Endothelial cell of umbilical vein (primary cell): Measurements from ENCODE around the gene GMNC. TPM values are rescaled to one million over a fixed set of nuclear protein-coding genes. Genes with fewer than 3 reads are reported as not detected.

Source experiments
- Bru-seq: library from RNA; stranded (reverse); fragments of 400-500 nt; gene quantifications from one replicate; lab custom pipeline; 2021; lab: Mats Ljungman, UMichigan
- BruChase-seq, 2 experiments: library from RNA; stranded (reverse); fragments of 400-500 nt; gene quantifications; one replicate each; lab custom pipeline; 2021; lab: Mats Ljungman, UMichigan
- BruUV-seq: library from RNA; stranded (reverse); fragments of 400-500 nt; replicated peaks from 2 replicates; lab custom pipeline; 2021; lab: Mats Ljungman, UMichigan
- CTCF ChIA-PET: fragments of 300-600, 350-600 bp; sonication (Branson Sonifier 250); formaldehyde crosslinking; loops from one replicate; lab custom pipeline; 2021; ENCODE audit warnings: antibody characterized with exemption, inconsistent platforms; lab: Charles Lee
- POLR2A ChIA-PET: fragments of 300-600, 350-600 bp; sonication (Branson Sonifier 250); formaldehyde crosslinking; loops from one replicate; lab custom pipeline; 2021; ENCODE audit warnings: antibody characterized with exemption, inconsistent platforms; lab: Charles Lee
- DNase-seq: peaks from one replicate; pipeline ENCODE4 v3.0.0-alpha.2; 2011; ENCODE audit warnings: low read depth, low spot score
- FAIRE-seq: peaks from 2 replicates; lab custom pipeline; 2011; peaks lifted over from hg19 to GRCh38; lab: Jason Lieb, UNC
- H2AFZ ChIP-seq: 2 replicates; pipeline ENCODE4 v1.6.0; 2012; ENCODE audit warnings: low read depth, low read length, control low read depth, inconsistent platforms
- H3K27ac ChIP-seq: 2 replicates; pipeline ENCODE4 v1.5.1; 2011; ENCODE audit warnings: low read depth, mild to moderate bottlenecking, control low read depth, low read length, moderate library complexity; ENCODE audit not compliant: insufficient read depth
- H3K27me3 ChIP-seq, 2 experiments: 2 replicates each; pipeline versions ENCODE4 v1.6.0 to v1.6.1; 2011; ENCODE audit warnings: low read length in 2 of 2, mixed read lengths in 1 of 2; ENCODE audit not compliant: control insufficient read depth in 2 of 2, insufficient read depth in 2 of 2
- H3K36me3 ChIP-seq, 2 experiments: 2 replicates in 1 of 2; 3 replicates in 1 of 2; pipeline ENCODE4 v1.5.1; 2011; ENCODE audit warnings: low read length in 2 of 2, mild to moderate bottlenecking in 1 of 2, moderate library complexity in 1 of 2; ENCODE audit not compliant: control insufficient read depth in 2 of 2, insufficient read depth in 2 of 2; ENCODE audit errors: extremely low read depth in 1 of 2
- H3K4me1 ChIP-seq: 3 replicates; pipeline ENCODE4 v1.5.1; 2011; ENCODE audit warnings: mild to moderate bottlenecking, low read length; ENCODE audit not compliant: control insufficient read depth, insufficient read depth; ENCODE audit errors: extremely low read depth
- H3K4me2 ChIP-seq: 2 replicates; pipeline ENCODE4 v1.6.1; 2011; ENCODE audit warnings: low read length, control low read depth, mixed read lengths; ENCODE audit not compliant: insufficient read depth
- H3K4me3 ChIP-seq, 3 experiments: fragments of 200-600 bp in 1 of 3; sonication (generic), shearing (Covaris generic) in 1 of 3; replicated peaks in 1 of 3; 2 replicates each; pipeline ENCODE4 v1.5.1; 2011 to 2016; ENCODE audit warnings: control low read depth in 3 of 3, low read length in 3 of 3, mild to moderate bottlenecking in 2 of 3, inconsistent platforms in 1 of 3, low read depth in 1 of 3, moderate library complexity in 1 of 3; ENCODE audit not compliant: insufficient read depth in 1 of 3
- H3K79me2 ChIP-seq: 2 replicates; pipeline ENCODE4 v1.6.0; 2012; ENCODE audit warnings: low read length, inconsistent platforms; ENCODE audit not compliant: control insufficient read depth, insufficient read depth
- H3K9ac ChIP-seq: replicated peaks from 2 replicates; pipeline ENCODE3; 2011; ENCODE audit warnings: low read length, control low read depth; ENCODE audit not compliant: insufficient read depth; ENCODE audit errors: extremely low read depth
- H3K9me1 ChIP-seq: replicated peaks from 3 replicates; pipeline ENCODE4 v1.6.0; 2011; ENCODE audit warnings: mild to moderate bottlenecking, low read length; ENCODE audit not compliant: control insufficient read depth, insufficient read depth; ENCODE audit errors: extremely low read depth
- H3K9me3 ChIP-seq: replicated peaks from 2 replicates; pipeline ENCODE4 v1.5.1; 2012; ENCODE audit warnings: low read length, inconsistent platforms; ENCODE audit not compliant: control insufficient read depth, insufficient read depth
- H4K20me1 ChIP-seq: replicated peaks from 2 replicates; pipeline ENCODE3; 2011; ENCODE audit warnings: mild to moderate bottlenecking, low read length; ENCODE audit not compliant: control insufficient read depth, insufficient read depth; ENCODE audit errors: extremely low read depth
- EZH2 ChIP-seq: IDR thresholded peaks from 2 replicates; pipeline ENCODE4 v1.6.1; 2012; ENCODE audit warnings: borderline replicate concordance, low read depth, mild to moderate bottlenecking, moderate library complexity, low read length, inconsistent platforms; ENCODE audit not compliant: severe bottlenecking
- FOS ChIP-seq: IDR thresholded peaks from 2 replicates; pipeline ENCODE4 v1.6.1; 2011; ENCODE audit warnings: mild to moderate bottlenecking, low read length, moderate library complexity, borderline replicate concordance; ENCODE audit not compliant: insufficient read depth
- GATA2 ChIP-seq: IDR thresholded peaks from 2 replicates; pipeline ENCODE4 v1.7.0; 2011; ENCODE audit warnings: low read depth, mild to moderate bottlenecking, moderate library complexity, mixed read lengths, low read length; ENCODE audit not compliant: insufficient read length, insufficient read depth
- JUN ChIP-seq: IDR thresholded peaks from 2 replicates; pipeline ENCODE4 v1.6.1; 2011; ENCODE audit warnings: borderline replicate concordance, low read depth; ENCODE audit not compliant: insufficient read length, insufficient read depth
- MYC ChIP-seq: IDR thresholded peaks from one replicate; pipeline ENCODE4 v1.6.1; 2011; ENCODE audit warnings: mild to moderate bottlenecking, low read depth, low read length
- POLR2A ChIP-seq: IDR thresholded peaks from 2 replicates; pipeline ENCODE4 v1.6.1; 2012; ENCODE audit warnings: low read depth, mild to moderate bottlenecking, control low read depth, low read length
- POLR2AphosphoS5 ChIP-seq: IDR thresholded peaks from 2 replicates; pipeline ENCODE4 v1.6.1; 2012; ENCODE audit warnings: low read depth, mild to moderate bottlenecking, control low read depth, low read length, moderate library complexity; ENCODE audit not compliant: insufficient read depth
- dilution Hi-C: fragments of 300-500 bp; cut with MboI; formaldehyde crosslinking; loops from one replicate; pipeline ENCODE4 v1.15.0; 2019; ENCODE audit warnings: low sequenced_read_pairs; ENCODE audit not compliant: extremely low pct_ligation_motif_present
- intact Hi-C: fragments of 100-400 bp; cut with micrococcal nuclease; formaldehyde crosslinking; loops from one replicate; pipeline ENCODE4 v1.10.0; 2022
- long read RNA-seq: library from polyadenylated mRNA; stranded (forward); transcript quantifications from one replicate; pipeline ENCODE4 v2.0.0, GENCODE V29; 2021
- polyA minus RNA-seq, 3 experiments: library from RNA; depleted of rRNA, polyadenylated mRNA; stranded (reverse); fragments of >200 nt; gene quantifications; 1 replicate in 1 of 3; 2 replicates in 2 of 3; pipeline ENCODE4 v1.2.3, GENCODE V29; 2011
- polyA plus RNA-seq, 4 experiments: library from polyadenylated mRNA; depleted of rRNA in 3 of 4; stranded (reverse) in 3 of 4; unstranded in 1 of 4; fragments of >200 nt; gene quantifications; 2 replicates each; pipeline versions ENCODE4 v1.2.1 to v1.2.3, GENCODE V29; 2011 to 2012; ENCODE audit warnings: missing spikeins in 1 of 4
- total RNA-seq: library from RNA; stranded (reverse); gene quantifications from 2 replicates; pipeline ENCODE4 v1.2.3, GENCODE V29; 2021
- TF ChIP-seq, protein P1 (sequence below), 2 donors: IDR thresholded peaks; 1 replicate in 1 of 2; 2 replicates in 1 of 2; pipeline ENCODE4 v1.5.1; 2011; ENCODE audit warnings: low read length in 2 of 2, mild to moderate bottlenecking in 2 of 2, moderate library complexity in 2 of 2, control low read depth in 1 of 2, inconsistent platforms in 1 of 2, low read depth in 1 of 2; ENCODE audit not compliant: insufficient read depth in 1 of 2; ENCODE audit errors: extremely low read depth in 1 of 2
- TF ChIP-seq, protein P2 (sequence below): IDR thresholded peaks from 2 replicates; pipeline ENCODE4 v1.6.1; 2011; ENCODE audit not compliant: insufficient read depth, insufficient read length

The GMNC gene, protein sequence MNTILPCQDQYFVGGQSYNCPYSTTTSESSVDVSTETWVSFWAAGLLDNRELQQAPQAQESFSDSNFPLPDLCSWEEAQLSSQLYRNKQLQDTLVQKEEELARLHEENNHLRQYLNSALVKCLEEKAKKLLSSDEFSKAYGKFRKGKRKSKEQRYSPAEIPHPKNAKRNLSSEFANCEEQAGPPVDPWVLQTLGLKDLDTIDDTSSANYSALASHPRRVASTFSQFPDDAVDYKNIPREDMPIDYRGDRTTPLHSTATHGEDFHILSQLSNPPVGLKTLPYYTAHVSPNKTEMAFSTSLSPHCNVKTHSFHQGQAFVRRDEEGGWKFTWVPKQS
- total RNA-seq (not detected in 2 replicates), polyA plus RNA-seq (not detected in 2 replicates), polyA minus RNA-seq (not detected in 2 replicates), Bru-seq, nascent RNA (not detected), BruChase-seq, experiment 1, labeled RNA remaining after a 6-hour chase (not detected), BruChase-seq, experiment 2, labeled RNA remaining after a 2-hour chase (percentile 8 among the genes with signal in this experiment)
- not detected in 2 replicates for polyA plus RNA-seq (2011; cell fraction: cytosol; rRNA removed)
- not detected in 2 replicates for polyA plus RNA-seq (2011; cell fraction: nucleus; rRNA removed)
- not detected in 2 replicates for polyA plus RNA-seq (2012)
- polyA minus RNA-seq (2011; cell fraction: cytosol; rRNA and poly(A)+ RNA removed) = not detected
- polyA minus RNA-seq (2011; cell fraction: nucleus; rRNA and poly(A)+ RNA removed) = not detected in 2 replicates
- long read RNA-seq = 0 reads

DNA sequence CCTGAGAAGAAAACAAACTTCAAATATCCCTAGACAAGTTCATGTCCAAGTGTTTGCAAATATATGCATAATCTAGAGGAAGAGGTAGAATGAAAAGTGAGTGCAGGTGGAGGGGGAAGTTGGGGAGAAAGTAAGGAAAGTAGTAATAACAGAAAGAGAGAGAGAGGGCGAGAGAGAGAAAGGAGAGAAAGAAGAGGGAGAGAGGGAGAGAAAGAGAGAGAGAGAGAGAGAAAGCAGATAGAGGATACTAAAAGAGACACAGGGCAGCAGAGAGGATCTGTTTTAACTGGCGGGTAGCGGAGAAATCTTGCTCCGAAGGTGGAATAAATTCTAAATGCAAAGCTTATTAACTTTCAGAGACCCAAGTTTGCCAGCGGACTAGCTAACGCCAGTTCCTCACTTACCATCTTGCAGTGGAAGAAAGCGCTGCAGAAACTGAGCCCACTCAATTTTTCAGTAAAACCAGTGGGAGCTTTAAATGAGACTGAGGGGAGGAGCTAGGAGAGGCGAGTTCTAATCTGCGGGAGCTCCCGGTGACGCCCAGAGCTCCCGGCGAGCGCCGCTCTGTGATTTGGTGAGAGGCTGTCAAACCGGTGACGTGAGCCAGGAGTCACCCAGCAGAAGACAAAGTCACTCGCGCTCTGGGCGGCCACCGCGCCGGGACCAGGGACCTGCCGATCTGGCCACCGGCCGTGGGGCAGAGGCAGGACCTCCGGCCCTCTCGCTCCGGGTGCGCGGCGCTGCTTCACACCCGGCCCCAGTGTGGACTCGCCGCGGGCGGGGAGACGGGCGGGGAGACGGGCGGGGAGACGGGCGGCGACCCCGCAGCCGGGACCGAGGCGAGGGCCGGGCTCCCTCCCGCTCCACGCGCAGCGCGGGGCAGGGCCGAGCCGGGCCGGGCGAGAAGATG is at the start of gene GMNC:
TSS of gene GMNC (minus strand) at position 486 of the 910 bp plus-strand sequence. CDS start at position 407, 79 bp downstream.
- Histone ChIP-seq H3K36me3 (no peaks in the 10 kb centered on the region), H3K4me1 (no peaks in the 10 kb centered on the region), H2AFZ (peak within 1 kb of the TSS; percentile 86), H3K79me2 (no peaks in the 10 kb centered on the region), H3K9ac (peak within 1 kb of the TSS; percentile 8), H3K4me2 (peak within 1 kb of the TSS; percentile 73), H3K9me1 (no peaks in the 10 kb centered on the region), H3K9me3 (no peaks in the 10 kb centered on the region), H3K27ac (no peak within 1 kb of the TSS), H4K20me1 (no peaks in the 10 kb centered on the region), H3K4me3 (peak within 1 kb of the TSS; percentile 23 to 59 (median 46)), H3K27me3 (peaks cover 2 to 14% of the 10 kb centered on the region in 2 experiments)
- CTCF ChIA-PET = interaction anchor here (0.8 to 1.2 kb wide), 6 partner anchors 12 to 237 kb away, joined by 3 to 13 read pairs (median 3); no protein-coding TSS in a partner anchor
- peak; percentile 4 for FAIRE-seq
- no peak for TF ChIP-seq MYC
- TF ChIP-seq EZH2 = no peak
- no peak for TF ChIP-seq POLR2AphosphoS5
- TF ChIP-seq POLR2A = no peak
- TF ChIP-seq FOS = no peak
- no peak for TF ChIP-seq JUN
- no peak for TF ChIP-seq GATA2
- TF ChIP-seq, protein P1, sequence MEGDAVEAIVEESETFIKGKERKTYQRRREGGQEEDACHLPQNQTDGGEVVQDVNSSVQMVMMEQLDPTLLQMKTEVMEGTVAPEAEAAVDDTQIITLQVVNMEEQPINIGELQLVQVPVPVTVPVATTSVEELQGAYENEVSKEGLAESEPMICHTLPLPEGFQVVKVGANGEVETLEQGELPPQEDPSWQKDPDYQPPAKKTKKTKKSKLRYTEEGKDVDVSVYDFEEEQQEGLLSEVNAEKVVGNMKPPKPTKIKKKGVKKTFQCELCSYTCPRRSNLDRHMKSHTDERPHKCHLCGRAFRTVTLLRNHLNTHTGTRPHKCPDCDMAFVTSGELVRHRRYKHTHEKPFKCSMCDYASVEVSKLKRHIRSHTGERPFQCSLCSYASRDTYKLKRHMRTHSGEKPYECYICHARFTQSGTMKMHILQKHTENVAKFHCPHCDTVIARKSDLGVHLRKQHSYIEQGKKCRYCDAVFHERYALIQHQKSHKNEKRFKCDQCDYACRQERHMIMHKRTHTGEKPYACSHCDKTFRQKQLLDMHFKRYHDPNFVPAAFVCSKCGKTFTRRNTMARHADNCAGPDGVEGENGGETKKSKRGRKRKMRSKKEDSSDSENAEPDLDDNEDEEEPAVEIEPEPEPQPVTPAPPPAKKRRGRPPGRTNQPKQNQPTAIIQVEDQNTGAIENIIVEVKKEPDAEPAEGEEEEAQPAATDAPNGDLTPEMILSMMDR (IDR thresholded peaks at IDR 0.05; ENCODE audit: extremely low read depth in 1 of 2, insufficient read depth in 1 of 2, low read depth in 1 of 2, low read length in 2 of 2) = no peak
- TF ChIP-seq, protein P2, sequence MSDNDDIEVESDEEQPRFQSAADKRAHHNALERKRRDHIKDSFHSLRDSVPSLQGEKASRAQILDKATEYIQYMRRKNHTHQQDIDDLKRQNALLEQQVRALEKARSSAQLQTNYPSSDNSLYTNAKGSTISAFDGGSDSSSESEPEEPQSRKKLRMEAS = no peak
- no TSS peak for BruUV-seq
- DNase-seq = peak; percentile 66
- intact Hi-C loops (no loop called here), dilution Hi-C loops (no loop called here)
- POLR2A ChIA-PET = interaction anchor here (0.7 kb wide), 1 partner anchor 112 kb away, joined by 3 read pairs; no protein-coding TSS in a partner anchor
